ENCODE results near the gene SSBP3.

DNA sequence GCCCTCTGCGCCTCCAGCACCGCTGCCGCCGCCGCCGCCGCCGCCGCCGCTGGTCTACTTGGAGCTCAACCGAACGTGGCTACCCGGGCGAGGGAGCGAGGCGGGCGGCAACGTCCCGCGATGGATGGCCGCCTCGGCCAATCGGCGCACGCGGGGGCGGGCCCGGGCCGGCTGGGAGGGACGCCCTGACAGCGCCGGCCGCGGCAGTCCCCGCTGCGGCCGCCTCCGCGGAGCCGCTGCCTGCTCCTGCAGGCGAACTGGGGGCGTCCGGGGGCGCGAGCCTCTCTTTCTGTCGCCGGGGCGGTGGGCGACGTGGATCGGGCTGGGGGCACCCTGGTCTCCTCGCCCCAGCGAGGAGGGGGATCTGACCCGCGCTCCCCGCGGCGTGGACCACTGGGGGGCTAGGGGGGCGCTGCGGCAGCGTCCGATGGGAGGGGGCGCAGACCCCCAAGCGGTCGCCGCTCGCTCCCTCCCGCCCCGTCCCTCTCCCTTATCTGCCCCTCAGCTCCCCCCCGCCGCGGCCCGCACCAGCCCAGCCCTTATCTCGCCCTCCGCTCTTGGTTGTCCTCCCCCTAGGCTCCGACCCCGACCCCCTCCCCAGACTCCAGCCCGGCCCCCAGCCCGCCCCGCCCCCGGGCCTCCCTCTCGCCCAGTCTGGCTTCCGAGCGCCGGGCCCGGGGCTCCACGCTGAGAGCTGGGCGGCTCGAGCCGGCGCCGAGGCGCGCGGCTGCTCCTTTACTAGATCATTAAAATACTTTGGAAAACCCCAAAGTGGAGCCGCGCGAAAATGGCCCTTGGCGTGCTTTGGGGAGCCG lies at the start of gene SSBP3:
- TF ChIP-seq, protein P1, sequence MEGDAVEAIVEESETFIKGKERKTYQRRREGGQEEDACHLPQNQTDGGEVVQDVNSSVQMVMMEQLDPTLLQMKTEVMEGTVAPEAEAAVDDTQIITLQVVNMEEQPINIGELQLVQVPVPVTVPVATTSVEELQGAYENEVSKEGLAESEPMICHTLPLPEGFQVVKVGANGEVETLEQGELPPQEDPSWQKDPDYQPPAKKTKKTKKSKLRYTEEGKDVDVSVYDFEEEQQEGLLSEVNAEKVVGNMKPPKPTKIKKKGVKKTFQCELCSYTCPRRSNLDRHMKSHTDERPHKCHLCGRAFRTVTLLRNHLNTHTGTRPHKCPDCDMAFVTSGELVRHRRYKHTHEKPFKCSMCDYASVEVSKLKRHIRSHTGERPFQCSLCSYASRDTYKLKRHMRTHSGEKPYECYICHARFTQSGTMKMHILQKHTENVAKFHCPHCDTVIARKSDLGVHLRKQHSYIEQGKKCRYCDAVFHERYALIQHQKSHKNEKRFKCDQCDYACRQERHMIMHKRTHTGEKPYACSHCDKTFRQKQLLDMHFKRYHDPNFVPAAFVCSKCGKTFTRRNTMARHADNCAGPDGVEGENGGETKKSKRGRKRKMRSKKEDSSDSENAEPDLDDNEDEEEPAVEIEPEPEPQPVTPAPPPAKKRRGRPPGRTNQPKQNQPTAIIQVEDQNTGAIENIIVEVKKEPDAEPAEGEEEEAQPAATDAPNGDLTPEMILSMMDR (IDR thresholded peaks at IDR 0.05) = no peak
- TF ChIP-seq FOXJ3 (CRISPR knock-in tag; IDR thresholded peaks at IDR 0.05; ENCODE audit: borderline replicate concordance) = no peak
- TF ChIP-seq, protein P2, sequence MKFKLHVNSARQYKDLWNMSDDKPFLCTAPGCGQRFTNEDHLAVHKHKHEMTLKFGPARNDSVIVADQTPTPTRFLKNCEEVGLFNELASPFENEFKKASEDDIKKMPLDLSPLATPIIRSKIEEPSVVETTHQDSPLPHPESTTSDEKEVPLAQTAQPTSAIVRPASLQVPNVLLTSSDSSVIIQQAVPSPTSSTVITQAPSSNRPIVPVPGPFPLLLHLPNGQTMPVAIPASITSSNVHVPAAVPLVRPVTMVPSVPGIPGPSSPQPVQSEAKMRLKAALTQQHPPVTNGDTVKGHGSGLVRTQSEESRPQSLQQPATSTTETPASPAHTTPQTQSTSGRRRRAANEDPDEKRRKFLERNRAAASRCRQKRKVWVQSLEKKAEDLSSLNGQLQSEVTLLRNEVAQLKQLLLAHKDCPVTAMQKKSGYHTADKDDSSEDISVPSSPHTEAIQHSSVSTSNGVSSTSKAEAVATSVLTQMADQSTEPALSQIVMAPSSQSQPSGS (CRISPR knock-in tag; IDR thresholded peaks at IDR 0.05; ENCODE audit: borderline replicate concordance, low read depth) = no peak
- TF ChIP-seq NR2C2 (CRISPR knock-in tag; IDR thresholded peaks at IDR 0.05) = no peak
- TF ChIP-seq JAZF1 (CRISPR knock-in tag; IDR thresholded peaks at IDR 0.05) = no peak
- no peak for TF ChIP-seq FOXK1 (CRISPR knock-in tag; IDR thresholded peaks at IDR 0.05)
- TF ChIP-seq ZNF317 (CRISPR knock-in tag; IDR thresholded peaks at IDR 0.05; ENCODE audit: borderline replicate concordance, low read depth) = no peak

Data from WTC11 (cell line).